ENCODE measurements around the gene PRKAR2A.

DNA sequence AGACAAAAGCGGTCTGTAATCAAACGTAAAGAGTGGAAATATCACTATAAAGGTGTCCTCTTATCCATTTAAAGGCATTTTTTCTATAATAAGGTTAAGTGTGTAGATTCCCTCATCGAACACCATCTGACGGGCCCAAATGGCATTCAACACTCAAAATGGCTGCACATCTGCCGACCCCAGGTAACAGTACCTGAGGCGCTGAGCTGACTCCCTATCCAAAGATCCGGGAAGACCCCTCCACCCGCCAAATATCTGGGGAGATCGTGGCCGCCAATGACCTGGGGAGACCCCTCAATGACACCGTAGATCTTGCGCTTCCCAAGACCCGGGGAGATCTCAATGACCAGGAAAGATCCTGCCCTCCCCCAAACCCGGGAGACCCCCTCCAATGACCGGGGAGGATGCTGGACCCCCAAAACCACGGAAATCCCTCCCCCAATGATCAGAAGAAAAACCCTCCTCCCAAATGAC, 131.1 kb downstream of the PRKAR2A start:
- TF ChIP-seq, protein P1, sequence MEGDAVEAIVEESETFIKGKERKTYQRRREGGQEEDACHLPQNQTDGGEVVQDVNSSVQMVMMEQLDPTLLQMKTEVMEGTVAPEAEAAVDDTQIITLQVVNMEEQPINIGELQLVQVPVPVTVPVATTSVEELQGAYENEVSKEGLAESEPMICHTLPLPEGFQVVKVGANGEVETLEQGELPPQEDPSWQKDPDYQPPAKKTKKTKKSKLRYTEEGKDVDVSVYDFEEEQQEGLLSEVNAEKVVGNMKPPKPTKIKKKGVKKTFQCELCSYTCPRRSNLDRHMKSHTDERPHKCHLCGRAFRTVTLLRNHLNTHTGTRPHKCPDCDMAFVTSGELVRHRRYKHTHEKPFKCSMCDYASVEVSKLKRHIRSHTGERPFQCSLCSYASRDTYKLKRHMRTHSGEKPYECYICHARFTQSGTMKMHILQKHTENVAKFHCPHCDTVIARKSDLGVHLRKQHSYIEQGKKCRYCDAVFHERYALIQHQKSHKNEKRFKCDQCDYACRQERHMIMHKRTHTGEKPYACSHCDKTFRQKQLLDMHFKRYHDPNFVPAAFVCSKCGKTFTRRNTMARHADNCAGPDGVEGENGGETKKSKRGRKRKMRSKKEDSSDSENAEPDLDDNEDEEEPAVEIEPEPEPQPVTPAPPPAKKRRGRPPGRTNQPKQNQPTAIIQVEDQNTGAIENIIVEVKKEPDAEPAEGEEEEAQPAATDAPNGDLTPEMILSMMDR (IDR thresholded peaks at IDR 0.05; ENCODE audit: extremely low read depth in 1 of 2, insufficient read depth in 1 of 2, low read depth in 1 of 2, low read length in 2 of 2), result no peak
- TF ChIP-seq POLR2A (IDR thresholded peaks at IDR 0.05; ENCODE audit: low read depth, low read length) (no peak), JUN (IDR thresholded peaks at IDR 0.05; ENCODE audit: borderline replicate concordance, insufficient read depth, insufficient read length, low read depth) (no peak), EZH2 (IDR thresholded peaks at IDR 0.05; ENCODE audit: borderline replicate concordance, low read depth, low read length, severe bottlenecking) (no peak)

All from endothelial cell of umbilical vein (primary cell).